WTC11 (cell line): ENCODE data around the gene JADE2. TPM values are rescaled to one million over a fixed set of nuclear protein-coding genes. Genes with fewer than 3 reads are reported as not detected.

Source experiments
- ATAC-seq: fragments of 200-7000 bp; cut with Tn5 transposase; 2 replicates; pipeline ENCODE4 v1.10.0; 2021; ENCODE audit warnings: mild to moderate bottlenecking, moderate library complexity
- CTCF ChIA-PET: fragments of 300-600 bp; sonication (Branson Sonifier 250); formaldehyde crosslinking; loops from one replicate; lab custom pipeline; 2021; ENCODE audit warnings: antibody characterized with exemption; lab: Charles Lee
- POLR2A ChIA-PET: fragments of 350-600 bp; sonication (Branson Sonifier 250); formaldehyde crosslinking; loops from one replicate; lab custom pipeline; 2021; ENCODE audit warnings: antibody characterized with exemption; lab: Charles Lee
- DNase-seq: peaks from one replicate; pipeline ENCODE4 v3.0.0; 2021; ENCODE audit warnings: low spot score
- H3K27ac Mint-ChIP-seq: 2 replicates; pipeline ENCODE4 v1.8.0; 2021; ENCODE audit warnings: mixed read lengths
- H3K27me3 Mint-ChIP-seq: 2 replicates; pipeline ENCODE4 v1.8.0; 2021; ENCODE audit warnings: low read depth, mild to moderate bottlenecking, moderate library complexity, mixed read lengths
- H3K36me3 Mint-ChIP-seq: 2 replicates; pipeline ENCODE4 v1.8.0; 2021; ENCODE audit warnings: mixed read lengths
- H3K4me1 Mint-ChIP-seq: 2 replicates; pipeline ENCODE4 v1.8.0; 2022; ENCODE audit warnings: mixed read lengths
- H3K4me3 Mint-ChIP-seq: 2 replicates; pipeline ENCODE4 v1.8.0; 2021; ENCODE audit warnings: mild to moderate bottlenecking, moderate library complexity, mixed read lengths
- H3K9me3 Mint-ChIP-seq: 2 replicates; pipeline ENCODE4 v1.8.0; 2021; ENCODE audit warnings: mixed read lengths
- AFF4 ChIP-seq: sonication (generic); formaldehyde crosslinking; IDR thresholded peaks from 2 replicates; pipeline ENCODE4 v1.8.1; 2023; ENCODE audit warnings: mild to moderate bottlenecking, missing genetic modification reagents, borderline replicate concordance
- CREM ChIP-seq: sonication (generic); formaldehyde crosslinking; IDR thresholded peaks from 2 replicates; pipeline ENCODE4 v1.8.1; 2022; ENCODE audit warnings: mild to moderate bottlenecking, missing genetic modification reagents, moderate library complexity
- E2F1 ChIP-seq: sonication (generic); formaldehyde crosslinking; IDR thresholded peaks from 2 replicates; pipeline ENCODE4 v1.8.0; 2022; ENCODE audit warnings: mild to moderate bottlenecking, missing genetic modification reagents
- E2F4 ChIP-seq: sonication (generic); formaldehyde crosslinking; IDR thresholded peaks from 2 replicates; pipeline ENCODE4 v1.8.1; 2022; ENCODE audit warnings: low read depth, mild to moderate bottlenecking, moderate library complexity, missing genetic modification reagents, borderline replicate concordance
- E2F5 ChIP-seq: sonication (generic); formaldehyde crosslinking; IDR thresholded peaks from 2 replicates; pipeline ENCODE4 v1.8.1; 2022; ENCODE audit warnings: mild to moderate bottlenecking, moderate library complexity, missing genetic modification reagents
- GABPB1 ChIP-seq: sonication (generic); formaldehyde crosslinking; IDR thresholded peaks from 2 replicates; pipeline ENCODE4 v1.8.1; 2023; ENCODE audit warnings: mild to moderate bottlenecking, missing genetic modification reagents
- IRF1 ChIP-seq: sonication (generic); formaldehyde crosslinking; IDR thresholded peaks from 2 replicates; pipeline ENCODE4 v1.8.0; 2023; ENCODE audit warnings: missing genetic modification reagents
- IRF2 ChIP-seq: sonication (generic); formaldehyde crosslinking; IDR thresholded peaks from 2 replicates; pipeline ENCODE4 v1.8.0; 2022; ENCODE audit warnings: low read depth, missing genetic modification reagents, borderline replicate concordance
- MYBL2 ChIP-seq: sonication (generic); formaldehyde crosslinking; IDR thresholded peaks from 2 replicates; pipeline ENCODE4 v1.8.1; 2023; ENCODE audit warnings: mild to moderate bottlenecking, moderate library complexity, missing genetic modification reagents
- NFATC4 ChIP-seq: fragments of 250-450 bp; sonication (Bioruptor Pico); IDR thresholded peaks from 2 replicates; pipeline ENCODE4 v1.9.0; 2021; ENCODE audit warnings: mild to moderate bottlenecking
- NFYB ChIP-seq: sonication (generic); formaldehyde crosslinking; conservative IDR thresholded peaks from 2 replicates; pipeline ENCODE4 v1.8.0; 2022; ENCODE audit warnings: low read depth, missing genetic modification reagents
- NR1H2 ChIP-seq: sonication (generic); formaldehyde crosslinking; IDR thresholded peaks from 2 replicates; pipeline ENCODE4 v1.9.0; 2021; ENCODE audit warnings: mild to moderate bottlenecking, moderate library complexity, missing genetic modification reagents
- RORB ChIP-seq: fragments of 250-450 bp; sonication (Bioruptor Pico); IDR thresholded peaks from 2 replicates; pipeline ENCODE4 v1.9.0; 2021; ENCODE audit warnings: mild to moderate bottlenecking
- SP1 ChIP-seq: sonication (generic); formaldehyde crosslinking; conservative IDR thresholded peaks from 2 replicates; pipeline ENCODE4 v1.8.1; 2022; ENCODE audit warnings: missing genetic modification reagents
- STAT6 ChIP-seq: sonication (generic); formaldehyde crosslinking; conservative IDR thresholded peaks from 2 replicates; pipeline ENCODE4 v1.8.1; 2023; ENCODE audit warnings: mild to moderate bottlenecking, low read depth, missing genetic modification reagents, moderate library complexity
- TP53 ChIP-seq: sonication (generic); formaldehyde crosslinking; IDR thresholded peaks from 2 replicates; pipeline ENCODE4 v1.8.1; 2023; ENCODE audit warnings: mild to moderate bottlenecking, missing genetic modification reagents
- ZBTB43 ChIP-seq: sonication (generic); formaldehyde crosslinking; IDR thresholded peaks from 2 replicates; pipeline ENCODE4 v1.8.1; 2023; ENCODE audit warnings: mild to moderate bottlenecking, missing genetic modification reagents
- ZNF671 ChIP-seq: fragments of 250-450 bp; sonication (Bioruptor Pico); IDR thresholded peaks from 2 replicates; pipeline ENCODE4 v1.8.0; 2021; ENCODE audit warnings: mild to moderate bottlenecking
- ZSCAN18 ChIP-seq: fragments of 250-450 bp; sonication (Bioruptor Pico); IDR thresholded peaks from 2 replicates; pipeline ENCODE4 v2.1.2; 2022; ENCODE audit warnings: mild to moderate bottlenecking, moderate library complexity
- total RNA-seq: library from RNA; stranded (reverse); gene quantifications from 3 replicates; pipeline ENCODE4 v1.2.3, GENCODE V29; 2021

JADE2 gene
- total RNA-seq, 1 experiment from 2014 or later = 40.8 TPM

GRCh38 chr5:134545070-134545868 is 19.8 kb downstream of the JADE2 start:
- no peaks in the 10 kb centered on the region for H3K9me3 Mint-ChIP-seq
- CTCF ChIA-PET = interaction anchor here (1.2 to 1.6 kb wide), 2 partner anchors 11 to 18 kb away, joined by 5 to 6 read pairs; no protein-coding TSS in a partner anchor
- no peak overlapping the region for H3K4me3 Mint-ChIP-seq
- H3K27me3 Mint-ChIP-seq = no peaks in the 10 kb centered on the region
- H3K27ac Mint-ChIP-seq = peak overlapping the region; percentile 89
- POLR2A ChIA-PET = interaction anchor here (1.0 kb wide), 1 partner anchor 117 kb away, joined by 3 read pairs; no protein-coding TSS in a partner anchor
- DNase-seq = no peak
- peaks cover 38% of the 10 kb centered on the region for H3K36me3 Mint-ChIP-seq
- no peak for ATAC-seq
- H3K4me1 Mint-ChIP-seq = peaks cover 26% of the 10 kb centered on the region
- TF ChIP-seq E2F5 (CRISPR knock-in tag) (no peak), NFATC4 (CRISPR knock-in tag) (no peak), IRF1 (CRISPR knock-in tag) (no peak), ZBTB43 (CRISPR knock-in tag) (no peak), MYBL2 (CRISPR knock-in tag) (no peak)

- Mint-ChIP-seq H3K36me3 (peaks cover 38% of the 10 kb centered on the region), H3K4me1 (peaks cover 18% of the 10 kb centered on the region), H3K9me3 (no peaks in the 10 kb centered on the region), H3K27me3 (no peaks in the 10 kb centered on the region), H3K4me3 (no peak overlapping the region), H3K27ac (no peak overlapping the region)
- DNase-seq (no peak), ATAC-seq (no peak)
- ChIA-PET POLR2A (interaction anchor here (0.6 kb wide), 1 partner anchor 105 kb away, joined by 4 read pairs; no protein-coding TSS in a partner anchor), CTCF (interaction anchor here (0.9 to 1.2 kb wide), 4 partner anchors 9 to 81 kb away, joined by 3 to 4 read pairs (median 4); no protein-coding TSS in a partner anchor)
- TF ChIP-seq RORB (CRISPR knock-in tag) (no peak), TP53 (CRISPR knock-in tag) (no peak), E2F4 (CRISPR knock-in tag) (no peak), SP1 (CRISPR knock-in tag) (no peak), IRF2 (CRISPR knock-in tag) (no peak), NR1H2 (CRISPR knock-in tag) (no peak), STAT6 (CRISPR knock-in tag) (no peak), NFYB (CRISPR knock-in tag) (no peak), ZSCAN18 (CRISPR knock-in tag) (no peak), E2F5 (CRISPR knock-in tag) (no peak), E2F1 (CRISPR knock-in tag) (no peak), ZNF671 (CRISPR knock-in tag) (no peak), CREM (CRISPR knock-in tag) (no peak), GABPB1 (CRISPR knock-in tag) (no peak), AFF4 (CRISPR knock-in tag) (no peak)
Observed at GRCh38 chr5:134547066-134547465, 21.6 kb downstream of the JADE2 start.
